Ishikawa (cell line): ENCODE results near the gene DUSP10.

Source experiments
- CEBPB ChIP-seq: IDR thresholded peaks from 2 replicates; pipeline ENCODE4 v1.6.1; 2012
- CREB1 ChIP-seq: IDR thresholded peaks from 2 replicates; pipeline ENCODE4 v1.6.1; 2012; ENCODE audit warnings: low read depth
- EGR1 ChIP-seq: IDR thresholded peaks from 2 replicates; pipeline ENCODE4 v1.6.1; 2012
- EP300 ChIP-seq: IDR thresholded peaks from 2 replicates; pipeline ENCODE4 v1.6.1; 2012; ENCODE audit warnings: borderline replicate concordance
- MAX ChIP-seq: IDR thresholded peaks from 2 replicates; pipeline ENCODE4 v1.6.1; 2012
- NFIC ChIP-seq: IDR thresholded peaks from 2 replicates; pipeline ENCODE4 v1.6.1; 2012
- REST ChIP-seq: IDR thresholded peaks from 2 replicates; pipeline ENCODE4 v1.6.1; 2012; ENCODE audit warnings: low read depth, mild to moderate bottlenecking
- TAF1 ChIP-seq: IDR thresholded peaks from 2 replicates; pipeline ENCODE4 v1.6.1; 2012; ENCODE audit warnings: low read depth, mild to moderate bottlenecking
- TCF12 ChIP-seq: IDR thresholded peaks from 2 replicates; pipeline ENCODE4 v1.6.1; 2012; ENCODE audit warnings: low read depth
- TEAD4 ChIP-seq: IDR thresholded peaks from 2 replicates; pipeline ENCODE4 v1.6.1; 2012

- TF ChIP-seq MAX (no peak), CREB1 (no peak), EP300 (no peak), NFIC (no peak), EGR1 (no peak), CEBPB (no peak), TCF12 (no peak), REST (no peak), TAF1 (no peak), TEAD4 (no peak)
Measured at GRCh38 chr1:221718381-221719277, 23.3 kb downstream of the DUSP10 start.
